Parathyroid adenoma (tissue), 2 donors: Measurements from ENCODE around the gene MVP.
A peak's percentile ranks its signal among the peaks of the same experiment; 100 is the strongest.
"Not testable (repeated sequence)": the region's sequence is repeated elsewhere in the genome, so short reads cannot be mapped to it uniquely, and the experiment has no call there.

Experiments used
- H2AFZ ChIP-seq: fragments of 300-600 bp; sonication (generic); one replicate; pipeline ENCODE4 v1.7.0; 2017; ENCODE audit warnings: antibody characterized with exemption, mild to moderate bottlenecking
- H3K27ac ChIP-seq: fragments of 300-600 bp; sonication (generic); one replicate; pipeline ENCODE4 v1.7.0; 2017
- H3K27me3 ChIP-seq: fragments of 300-600 bp; sonication (generic); one replicate; pipeline ENCODE4 v1.7.0; 2017; ENCODE audit warnings: low read length; ENCODE audit not compliant: control insufficient read depth, insufficient read depth
- H3K36me3 ChIP-seq: fragments of 300-600 bp; sonication (generic); one replicate; pipeline ENCODE4 v1.7.0; 2017; ENCODE audit warnings: low read length; ENCODE audit not compliant: control insufficient read depth, insufficient read depth
- H3K4me1 ChIP-seq: fragments of 300-600 bp; sonication (generic); one replicate; pipeline ENCODE4 v1.7.0; 2017; ENCODE audit warnings: control low read depth
- H3K4me2 ChIP-seq: fragments of 300-600 bp; sonication (generic); one replicate; pipeline ENCODE4 v1.7.0; 2017; ENCODE audit warnings: low read length
- H3K4me3 ChIP-seq: fragments of 300-600 bp; sonication (generic); one replicate; pipeline ENCODE4 v1.7.0; 2017; ENCODE audit warnings: low read depth, low read length
- H3K79me2 ChIP-seq: fragments of 300-600 bp; sonication (generic); one replicate; pipeline ENCODE4 v1.7.0; 2017; ENCODE audit warnings: control low read depth
- H3K9ac ChIP-seq: fragments of 300-600 bp; sonication (generic); one replicate; pipeline ENCODE4 v1.7.0; 2017; ENCODE audit warnings: mild to moderate bottlenecking
- H3K9me3 ChIP-seq: fragments of 300-600 bp; sonication (generic); one replicate; pipeline ENCODE4 v1.7.0; 2017; ENCODE audit warnings: low read length; ENCODE audit not compliant: control insufficient read depth
- TF ChIP-seq, protein P1 (sequence below): fragments of 300-600 bp; sonication (generic); IDR thresholded peaks from one replicate; pipeline ENCODE4 v1.7.0; 2017; ENCODE audit warnings: antibody characterized with exemption, mild to moderate bottlenecking
- donor health status: primary hyperparathyroidism.

Gene MVP

DNA sequence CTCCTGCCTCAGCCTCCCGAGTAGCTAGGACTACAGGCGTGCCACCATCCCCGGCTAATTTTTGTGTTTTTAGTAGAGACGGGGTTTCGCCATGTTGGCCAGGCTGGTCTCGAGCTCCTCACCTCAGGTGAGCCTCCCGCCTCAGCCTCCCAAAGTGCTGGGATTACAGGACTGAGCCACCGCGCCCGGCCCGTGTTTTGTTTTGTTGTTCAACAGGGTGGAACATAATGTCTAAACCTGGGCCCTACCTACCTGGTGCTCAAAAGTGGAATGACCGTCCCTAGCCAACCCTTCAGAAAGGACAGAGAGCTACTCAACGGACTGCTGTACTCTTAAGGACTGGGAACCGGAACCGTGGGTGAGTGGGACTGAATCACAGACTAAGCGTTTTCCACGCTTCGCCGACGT is 30.5 kb upstream of the MVP start:
- H3K4me2 ChIP-seq: peak overlapping the region; percentile 90
- peak overlapping the region; percentile 72 for H3K4me3 ChIP-seq
- H2AFZ ChIP-seq: peak overlapping the region; percentile 96
- H3K79me2 ChIP-seq: peaks cover 39% of the 10 kb centered on the region
- no peaks in the 10 kb centered on the region for H3K9me3 ChIP-seq
- no peaks in the 10 kb centered on the region for H3K36me3 ChIP-seq
- peak overlapping the region; percentile 81 for H3K9ac ChIP-seq
- no peaks in the 10 kb centered on the region for H3K27me3 ChIP-seq
- TF ChIP-seq, protein P1, sequence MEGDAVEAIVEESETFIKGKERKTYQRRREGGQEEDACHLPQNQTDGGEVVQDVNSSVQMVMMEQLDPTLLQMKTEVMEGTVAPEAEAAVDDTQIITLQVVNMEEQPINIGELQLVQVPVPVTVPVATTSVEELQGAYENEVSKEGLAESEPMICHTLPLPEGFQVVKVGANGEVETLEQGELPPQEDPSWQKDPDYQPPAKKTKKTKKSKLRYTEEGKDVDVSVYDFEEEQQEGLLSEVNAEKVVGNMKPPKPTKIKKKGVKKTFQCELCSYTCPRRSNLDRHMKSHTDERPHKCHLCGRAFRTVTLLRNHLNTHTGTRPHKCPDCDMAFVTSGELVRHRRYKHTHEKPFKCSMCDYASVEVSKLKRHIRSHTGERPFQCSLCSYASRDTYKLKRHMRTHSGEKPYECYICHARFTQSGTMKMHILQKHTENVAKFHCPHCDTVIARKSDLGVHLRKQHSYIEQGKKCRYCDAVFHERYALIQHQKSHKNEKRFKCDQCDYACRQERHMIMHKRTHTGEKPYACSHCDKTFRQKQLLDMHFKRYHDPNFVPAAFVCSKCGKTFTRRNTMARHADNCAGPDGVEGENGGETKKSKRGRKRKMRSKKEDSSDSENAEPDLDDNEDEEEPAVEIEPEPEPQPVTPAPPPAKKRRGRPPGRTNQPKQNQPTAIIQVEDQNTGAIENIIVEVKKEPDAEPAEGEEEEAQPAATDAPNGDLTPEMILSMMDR: no peak
- H3K4me1 ChIP-seq: peaks cover 36% of the 10 kb centered on the region
- peak overlapping the region; percentile 96 for H3K27ac ChIP-seq

DNA sequence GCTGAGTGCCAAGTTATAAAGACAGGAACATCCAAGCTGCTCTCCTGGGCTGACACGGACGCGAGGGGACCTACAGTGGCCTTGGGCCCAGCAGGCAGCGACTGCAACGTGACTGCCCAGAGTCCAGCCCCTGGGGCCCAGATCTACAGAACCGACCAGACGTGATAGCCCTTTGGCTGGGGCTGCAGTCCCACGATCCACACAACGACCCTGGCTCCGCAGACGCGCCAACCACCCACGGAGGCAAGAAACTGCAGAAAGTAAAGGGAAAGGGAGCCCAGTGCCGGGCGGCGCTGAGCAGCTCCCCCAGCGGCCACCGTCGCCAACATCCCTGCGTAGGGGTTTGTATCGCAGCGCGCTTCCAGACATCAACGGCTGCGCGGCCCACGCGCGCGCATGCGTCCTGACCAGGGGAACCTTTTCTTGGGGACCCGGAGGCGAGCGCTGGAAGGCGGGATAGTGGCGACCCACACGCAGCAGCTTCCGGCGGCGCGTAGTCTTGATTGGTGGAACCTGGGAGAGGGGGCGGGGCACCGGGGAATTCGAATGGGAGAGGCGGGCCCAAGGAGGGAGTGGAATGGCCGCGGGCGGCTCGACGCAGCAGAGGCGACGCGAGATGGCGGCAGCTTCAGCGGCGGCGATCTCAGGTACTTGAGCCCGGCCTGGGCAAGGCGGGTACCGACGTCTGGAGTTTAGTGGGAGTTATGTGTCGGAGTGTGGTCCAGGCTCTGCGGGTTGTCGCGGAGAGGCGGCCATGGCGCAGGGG is 29.9 kb upstream of the MVP start, which contains the start of gene KIF22:
Gene KIF22 (plus strand): TSS at position 569 of the 766 bp plus-strand sequence. CDS start 9 bp downstream, at position 578.
- Histone ChIP-seq H3K4me1 (peaks cover 30% of the 10 kb centered on the region), H3K9ac (peak within 1 kb of the TSS; percentile 81), H3K27me3 (no peaks in the 10 kb centered on the region), H3K9me3 (no peaks in the 10 kb centered on the region), H3K27ac (peak within 1 kb of the TSS; percentile 96), H3K4me2 (peak within 1 kb of the TSS; percentile 90), H3K79me2 (peaks cover 44% of the 10 kb centered on the region), H2AFZ (peak within 1 kb of the TSS; percentile 96), H3K4me3 (peak within 1 kb of the TSS; percentile 72), H3K36me3 (no peaks in the 10 kb centered on the region)
- TF ChIP-seq, protein P1: peak; percentile 88

DNA sequence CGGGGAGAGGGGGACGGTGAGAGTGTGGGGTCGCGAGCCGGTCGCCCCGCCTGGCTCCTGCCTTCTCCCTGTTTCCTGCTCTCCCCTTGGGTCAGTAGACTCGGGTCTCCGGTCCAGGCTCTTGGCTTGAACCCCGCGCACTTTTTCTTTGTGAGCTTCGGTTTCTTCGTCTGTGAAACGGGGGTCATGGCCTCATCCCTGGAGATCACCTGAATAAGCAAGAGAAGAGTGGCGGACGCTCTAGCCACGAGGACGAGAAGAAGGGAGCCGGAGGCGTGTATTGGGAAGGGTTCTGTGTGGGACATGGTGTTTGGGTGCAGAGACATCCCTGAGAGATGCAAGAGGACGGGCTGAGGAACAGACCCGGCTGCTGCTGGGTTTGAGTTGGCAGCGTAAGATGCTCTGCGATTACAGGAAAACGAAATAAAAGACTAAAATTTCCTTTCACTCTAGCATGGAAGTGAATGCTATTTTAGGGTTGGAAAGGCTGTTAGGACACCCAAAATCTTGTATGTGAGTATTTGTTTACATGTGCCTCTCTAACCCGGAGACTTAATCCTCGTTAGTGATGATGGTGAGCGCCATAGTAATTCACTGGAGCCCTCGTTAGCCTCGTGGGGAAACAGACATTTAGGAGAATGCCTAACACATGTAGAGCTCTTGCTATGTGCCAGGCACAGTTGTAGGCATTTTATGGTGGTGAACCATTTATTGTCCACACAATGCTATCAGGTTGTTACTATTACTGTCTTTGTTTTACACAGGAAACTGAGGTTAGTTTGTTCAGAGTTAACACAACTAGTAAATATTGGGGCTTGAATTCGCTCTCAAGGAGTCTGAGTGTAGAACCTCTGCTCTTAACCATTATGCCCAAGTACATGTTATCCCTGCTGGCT is 29.1 kb upstream of the MVP start:
- peak overlapping the region; percentile 96 for H3K27ac ChIP-seq
- peaks cover 44% of the 10 kb centered on the region for H3K79me2 ChIP-seq
- no peaks in the 10 kb centered on the region for H3K9me3 ChIP-seq
- TF ChIP-seq, protein P1: no peak
- no peaks in the 10 kb centered on the region for H3K27me3 ChIP-seq
- no peaks in the 10 kb centered on the region for H3K36me3 ChIP-seq
- peak overlapping the region; percentile 25 for H3K9ac ChIP-seq
- peak overlapping the region; percentile 96 for H2AFZ ChIP-seq
- H3K4me1 ChIP-seq: peaks cover 30% of the 10 kb centered on the region
- peak overlapping the region; percentile 72 for H3K4me2 ChIP-seq
- H3K4me3 ChIP-seq: peak overlapping the region; percentile 72

DNA sequence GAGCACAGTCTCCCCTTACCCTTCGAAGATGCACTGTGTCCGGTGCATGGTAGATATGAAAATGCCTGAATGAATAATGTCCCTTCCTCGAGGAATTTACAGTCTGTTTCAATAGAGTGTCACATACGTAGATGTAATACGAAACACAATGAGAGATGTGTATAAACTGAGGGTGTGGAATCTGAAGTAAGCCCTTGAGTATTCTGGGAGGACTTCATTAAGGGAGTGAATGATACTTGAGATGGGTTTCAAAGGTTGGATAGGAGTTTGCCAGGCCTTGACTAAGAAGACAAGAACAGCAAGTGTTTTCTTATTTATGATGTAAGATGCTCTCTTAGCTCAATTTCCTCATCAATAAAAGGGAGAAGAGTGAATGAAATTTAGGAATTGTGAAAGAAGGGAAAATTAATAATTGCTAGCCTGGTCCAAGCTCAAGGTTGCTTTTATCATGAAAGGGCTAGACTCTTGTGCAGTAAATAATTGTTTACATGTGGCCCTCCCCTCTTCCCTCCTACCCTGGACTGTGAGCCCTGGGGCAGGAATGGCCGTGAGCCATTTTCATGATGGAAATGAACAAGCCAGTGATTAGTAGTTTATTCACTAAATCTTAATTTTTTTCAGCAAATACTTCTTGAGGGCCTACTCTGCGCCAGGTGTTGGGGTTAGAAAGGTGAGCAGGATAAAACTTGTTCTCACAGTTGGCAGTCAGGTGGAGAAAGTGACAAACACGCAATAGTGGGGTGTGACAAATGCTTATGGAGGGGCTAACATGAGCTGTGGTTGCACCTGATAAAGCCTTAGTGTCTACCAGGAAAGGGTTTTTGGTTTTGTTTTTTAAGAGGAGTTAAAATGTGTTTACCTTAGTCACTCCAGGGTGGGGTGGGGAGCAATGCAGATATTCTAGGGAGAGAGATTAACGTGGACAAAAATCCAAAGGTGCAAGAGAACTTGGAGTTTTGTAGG is 28.1 kb upstream of the MVP start:
- peak overlapping the region; percentile 72 for H3K4me3 ChIP-seq
- H2AFZ ChIP-seq: no peak overlapping the region
- no peaks in the 10 kb centered on the region for H3K27me3 ChIP-seq
- H3K79me2 ChIP-seq: peaks cover 44% of the 10 kb centered on the region
- no peaks in the 10 kb centered on the region for H3K36me3 ChIP-seq
- peaks cover 30% of the 10 kb centered on the region for H3K4me1 ChIP-seq
- no peak overlapping the region for H3K9ac ChIP-seq
- TF ChIP-seq, protein P1: no peak
- no peaks in the 10 kb centered on the region for H3K9me3 ChIP-seq
- H3K4me2 ChIP-seq: peak overlapping the region; percentile 72
- no peak overlapping the region for H3K27ac ChIP-seq

DNA sequence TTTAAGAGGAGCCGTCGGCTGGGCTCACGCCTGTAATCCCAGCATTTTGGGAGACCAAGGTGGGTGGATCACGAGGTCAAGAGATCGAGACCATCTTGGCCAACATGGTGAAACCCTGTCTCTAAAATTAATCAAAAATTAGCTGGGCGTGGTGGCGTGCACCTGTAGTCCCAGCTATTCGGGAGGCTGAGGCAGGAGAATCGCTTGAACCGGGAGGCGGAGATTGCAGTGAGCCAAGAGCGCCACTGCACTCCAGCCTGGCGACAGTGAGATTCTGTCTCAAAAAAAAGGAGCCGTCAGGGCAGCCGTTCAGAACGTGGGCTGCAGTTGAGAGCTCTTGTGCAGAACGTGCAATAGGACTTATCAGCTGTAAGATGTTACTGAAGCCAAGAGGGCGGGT is 27.1 kb upstream of the MVP start:
- H3K4me1 ChIP-seq: peaks cover 24% of the 10 kb centered on the region
- H3K4me3 ChIP-seq, H3K9ac ChIP-seq, H3K36me3 ChIP-seq, H3K27me3 ChIP-seq, H3K9me3 ChIP-seq, H2AFZ ChIP-seq, H3K27ac ChIP-seq, H3K4me2 ChIP-seq: not testable (repeated sequence)
- peaks cover 44% of the 10 kb centered on the region for H3K79me2 ChIP-seq
